Gastrocnemius medialis (tissue), 4 donors: ENCODE measurements around the gene PGAM5.

ENCODE experiments used
- POLR2A ChIP-seq, 2 donors: fragments of 450-650 bp; IDR thresholded peaks; one replicate each; pipeline ENCODE4 v1.6.1; 2017; ENCODE audit warnings: antibody characterized with exemption in 2 of 2, mild to moderate bottlenecking in 2 of 2, moderate library complexity in 2 of 2
- TF ChIP-seq, protein P1 (sequence below), 5 experiments: fragments of 450-650 bp in 3 of 5; fragments of 200-600 bp in 2 of 5; sonication (generic) in 2 of 5; IDR thresholded peaks in 4 of 5; conservative IDR thresholded peaks in 1 of 5; 1 replicate in 4 of 5; 2 replicates in 1 of 5; pipeline ENCODE4 v1.5.1; 2016 to 2019; ENCODE audit warnings: antibody characterized with exemption in 5 of 5, mild to moderate bottlenecking in 3 of 5, moderate library complexity in 3 of 5

GRCh38 chr12:132766380-132767085 lies 55.9 kb downstream of the PGAM5 start:
- TF ChIP-seq, protein P1, sequence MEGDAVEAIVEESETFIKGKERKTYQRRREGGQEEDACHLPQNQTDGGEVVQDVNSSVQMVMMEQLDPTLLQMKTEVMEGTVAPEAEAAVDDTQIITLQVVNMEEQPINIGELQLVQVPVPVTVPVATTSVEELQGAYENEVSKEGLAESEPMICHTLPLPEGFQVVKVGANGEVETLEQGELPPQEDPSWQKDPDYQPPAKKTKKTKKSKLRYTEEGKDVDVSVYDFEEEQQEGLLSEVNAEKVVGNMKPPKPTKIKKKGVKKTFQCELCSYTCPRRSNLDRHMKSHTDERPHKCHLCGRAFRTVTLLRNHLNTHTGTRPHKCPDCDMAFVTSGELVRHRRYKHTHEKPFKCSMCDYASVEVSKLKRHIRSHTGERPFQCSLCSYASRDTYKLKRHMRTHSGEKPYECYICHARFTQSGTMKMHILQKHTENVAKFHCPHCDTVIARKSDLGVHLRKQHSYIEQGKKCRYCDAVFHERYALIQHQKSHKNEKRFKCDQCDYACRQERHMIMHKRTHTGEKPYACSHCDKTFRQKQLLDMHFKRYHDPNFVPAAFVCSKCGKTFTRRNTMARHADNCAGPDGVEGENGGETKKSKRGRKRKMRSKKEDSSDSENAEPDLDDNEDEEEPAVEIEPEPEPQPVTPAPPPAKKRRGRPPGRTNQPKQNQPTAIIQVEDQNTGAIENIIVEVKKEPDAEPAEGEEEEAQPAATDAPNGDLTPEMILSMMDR (IDR thresholded peaks at IDR 0.05 in 4 of 5, conservative IDR thresholded peaks at IDR 0.05 in 1 of 5) = no peak
- no peak for TF ChIP-seq POLR2A (IDR thresholded peaks at IDR 0.05)
